Activated CD8-positive, alpha-beta memory T cell treated with anti-CD3 and anti-CD28 coated beads, Interleukin-2, amount 50 U/mL, for 24 hours (primary cell): Measurements from ENCODE around the gene PML.
A peak's percentile ranks its signal among the peaks of the same experiment; 100 is the strongest.

Source experiments
- DNase-seq: peaks from one replicate; pipeline ENCODE4 v3.0.0-alpha.2; 2020; ENCODE audit errors: extremely low read depth

The PML gene

GRCh38 chr15:73994413-73994883 lies at the start of gene PML:
Gene PML (plus strand): TSS chr15:73994716. CDS start chr15:73994813, 97 bp downstream.
- DNase-seq, result peak; percentile 87

GRCh38 chr15:73945130-73945508 lies 49.4 kb upstream of the PML start:
- no peak for DNase-seq

GRCh38 chr15:73946046-73946721 lies 48.3 kb upstream of the PML start:
- no peak for DNase-seq

GRCh38 chr15:73946795-73947370 lies 47.6 kb upstream of the PML start:
- DNase-seq, result no peak

- DNase-seq, result no peak
Measured at GRCh38 chr15:73947651-73948050, 46.9 kb upstream of the PML start.

- DNase-seq, result no peak
Measured at GRCh38 chr15:73948396-73948795, 46.1 kb upstream of the PML start.

- DNase-seq, result no peak
Measured at GRCh38 chr15:73948982-73949381, 45.5 kb upstream of the PML start.

- no peak for DNase-seq
Measured at GRCh38 chr15:73949496-73949895, 45.0 kb upstream of the PML start.

GRCh38 chr15:73950479-73950830 lies 44.1 kb upstream of the PML start:
- DNase-seq, result no peak

GRCh38 chr15:73950831-73951561 lies 43.5 kb upstream of the PML start:
- DNase-seq, result peak; percentile 36

GRCh38 chr15:73951601-73952000 lies 42.9 kb upstream of the PML start:
- DNase-seq, result no peak

- DNase-seq, result no peak
Measured at GRCh38 chr15:73952171-73952912, 42.2 kb upstream of the PML start.

GRCh38 chr15:73952913-73953750 lies 41.4 kb upstream of the PML start:
- DNase-seq, result no peak

GRCh38 chr15:73954188-73955145 lies 40.0 kb upstream of the PML start:
- no peak for DNase-seq

GRCh38 chr15:73955326-73955725 lies 39.2 kb upstream of the PML start:
- DNase-seq, result no peak

- DNase-seq, result no peak
Measured at GRCh38 chr15:73955861-73956742, 38.4 kb upstream of the PML start.

- DNase-seq, result no peak
Measured at GRCh38 chr15:73956743-73957135, 37.8 kb upstream of the PML start.

GRCh38 chr15:73957276-73957675 lies 37.2 kb upstream of the PML start:
- no peak for DNase-seq

- no peak for DNase-seq
Measured at GRCh38 chr15:73957785-73958184, 36.7 kb upstream of the PML start.
